Stimulated activated CD8-positive, alpha-beta memory T cell treated with anti-CD3 and anti-CD28 coated beads, Interleukin-2, amount 100 ng/mL, for 1 hour (primary cell): ENCODE measurements around the gene ANGPTL2.
"Not testable (repeated sequence)": the region's sequence is repeated elsewhere in the genome, so short reads cannot be mapped to it uniquely, and the experiment has no call there.

Experiments
- DNase-seq, 2 donors: peaks; one replicate each; pipeline ENCODE4 v3.0.0-alpha.2; 2020; ENCODE audit warnings: low read depth in 2 of 2

The ANGPTL2 gene

DNA sequence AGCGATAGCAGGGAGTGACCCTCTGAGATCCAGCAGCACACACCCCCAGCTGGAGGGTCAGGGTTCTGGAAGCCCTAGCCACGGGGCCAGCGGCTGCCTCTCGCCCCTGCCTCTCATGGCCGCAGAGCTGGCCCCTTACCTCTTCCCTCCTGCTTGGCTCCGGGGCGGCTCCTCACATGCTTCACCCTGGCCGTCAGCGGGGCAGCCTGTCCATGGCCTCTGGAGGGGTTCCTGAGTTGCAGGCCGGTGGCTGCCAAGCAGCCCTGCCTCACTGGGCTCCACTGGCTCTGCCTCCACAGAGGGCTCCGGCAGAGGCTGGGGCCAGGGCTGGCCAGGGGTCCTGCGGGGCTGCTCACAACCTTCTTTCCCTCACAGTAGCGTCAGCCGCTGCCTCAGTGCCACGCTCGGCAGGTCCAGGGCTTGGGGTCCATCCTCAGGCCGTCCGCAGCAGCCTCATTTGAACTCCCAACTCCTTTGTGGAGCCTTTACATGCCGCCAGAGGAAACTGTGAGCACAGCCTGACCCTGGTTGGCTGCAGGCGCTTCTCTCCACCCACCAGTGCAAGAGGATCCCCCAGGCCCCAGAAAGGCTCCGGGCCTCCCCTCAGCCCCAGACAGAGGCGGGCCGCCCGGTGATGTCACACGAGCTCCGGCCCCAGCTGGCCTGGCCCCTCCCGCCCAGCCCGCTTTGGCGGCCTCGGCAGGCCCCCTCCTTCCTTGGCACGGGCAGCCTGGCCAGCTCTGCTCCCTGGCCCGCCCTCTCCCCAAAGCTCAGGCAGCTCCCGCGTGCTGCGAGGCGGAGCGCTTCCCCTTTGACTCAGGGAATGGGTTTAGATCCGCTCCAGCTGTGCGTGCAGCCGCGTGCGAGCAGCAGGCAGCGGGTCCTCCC, at the start of gene ANGPTL2:
ANGPTL2 (minus strand) TSS at position 460 of the 888 bp plus-strand sequence. CDS start 13,904 bp downstream, outside the sequence.
- DNase-seq, result no peak

- not testable (repeated sequence) for DNase-seq
These were observed 48.9 kb upstream of the ANGPTL2 start for GRCh38 chr9:127171348-127171747.

GRCh38 chr9:127170652-127171051, 48.2 kb upstream of the ANGPTL2 start:
- DNase-seq, result no peak

GRCh38 chr9:127170103-127170502, 47.7 kb upstream of the ANGPTL2 start:
- no peak for DNase-seq

GRCh38 chr9:127169575-127169883, 47.1 kb upstream of the ANGPTL2 start:
- no peak for DNase-seq

DNA sequence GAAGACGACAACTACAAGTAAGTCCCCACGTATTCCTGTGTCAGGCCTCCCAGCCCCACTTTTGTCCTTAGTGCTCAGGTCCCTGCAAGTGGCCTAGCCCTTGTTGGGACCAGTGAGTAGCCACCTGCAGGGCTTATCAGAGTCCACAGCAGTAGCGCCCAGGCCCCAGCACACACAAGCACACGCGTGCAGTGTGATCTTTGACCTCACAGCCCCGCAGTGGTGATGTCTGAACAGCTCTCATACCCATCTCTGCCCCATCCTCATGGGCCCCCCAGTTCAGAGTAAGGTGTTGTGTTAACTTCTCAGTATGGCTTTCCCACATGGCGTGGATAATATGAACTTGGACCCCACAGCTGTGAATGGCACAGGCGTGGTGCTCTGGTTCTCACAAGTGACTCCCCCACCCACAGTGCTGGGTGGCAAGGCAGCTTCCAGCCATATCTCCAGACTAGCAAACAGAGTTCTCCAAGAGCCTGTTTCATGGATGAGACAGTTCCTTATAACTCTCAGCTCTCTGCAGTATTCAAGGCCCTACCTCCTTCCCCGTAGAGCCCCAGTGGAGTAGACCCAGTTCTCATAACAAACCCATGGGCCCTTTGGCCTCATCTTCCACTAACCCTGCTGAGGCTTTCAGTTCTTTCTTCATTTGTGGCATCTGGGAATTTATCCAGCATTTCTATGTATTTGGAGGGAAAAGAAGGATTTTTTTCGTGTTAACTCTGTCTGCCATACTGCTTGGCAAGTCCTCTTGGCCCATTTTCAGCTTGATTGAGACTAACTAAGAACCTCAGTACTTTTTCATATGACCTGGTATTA, 46.5 kb upstream of the ANGPTL2 start:
- no peak for DNase-seq

DNA sequence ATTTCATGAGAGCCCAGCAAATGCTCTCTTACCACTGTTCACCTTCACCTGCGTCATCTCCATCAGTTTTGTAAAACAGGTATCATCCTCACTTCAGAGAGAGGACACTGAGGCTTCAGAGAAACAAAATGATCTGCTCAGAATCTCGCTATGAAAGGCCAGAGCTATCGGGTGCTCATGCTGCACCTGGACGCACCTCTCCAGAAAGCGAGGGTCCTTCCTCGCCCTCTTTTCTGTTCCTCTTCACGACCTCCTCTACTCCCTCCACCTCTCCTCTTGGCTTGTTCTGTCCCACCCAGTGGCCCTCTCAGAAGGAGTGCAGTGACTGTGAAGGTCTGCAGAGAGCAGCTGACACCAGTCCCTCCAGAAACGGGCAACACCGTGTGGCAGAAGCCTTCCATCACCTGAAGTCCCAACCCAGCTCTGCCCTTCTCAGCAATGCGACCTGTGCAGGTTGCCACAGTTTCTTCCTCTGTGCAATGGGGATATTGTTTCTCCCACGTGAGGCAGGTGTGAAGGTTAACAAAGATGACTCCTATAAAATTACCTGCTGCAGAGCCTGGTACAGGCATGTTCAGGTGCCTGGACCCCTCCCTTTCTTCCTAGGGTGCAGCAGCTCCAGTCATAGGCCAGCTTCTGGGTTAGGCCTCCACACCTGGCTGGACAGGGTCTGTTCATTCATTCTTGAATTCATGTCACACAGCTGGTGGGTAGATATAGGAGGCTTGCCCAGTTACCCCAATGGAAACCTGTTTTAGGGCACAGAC, 45.3 kb upstream of the ANGPTL2 start:
- no peak for DNase-seq

DNA sequence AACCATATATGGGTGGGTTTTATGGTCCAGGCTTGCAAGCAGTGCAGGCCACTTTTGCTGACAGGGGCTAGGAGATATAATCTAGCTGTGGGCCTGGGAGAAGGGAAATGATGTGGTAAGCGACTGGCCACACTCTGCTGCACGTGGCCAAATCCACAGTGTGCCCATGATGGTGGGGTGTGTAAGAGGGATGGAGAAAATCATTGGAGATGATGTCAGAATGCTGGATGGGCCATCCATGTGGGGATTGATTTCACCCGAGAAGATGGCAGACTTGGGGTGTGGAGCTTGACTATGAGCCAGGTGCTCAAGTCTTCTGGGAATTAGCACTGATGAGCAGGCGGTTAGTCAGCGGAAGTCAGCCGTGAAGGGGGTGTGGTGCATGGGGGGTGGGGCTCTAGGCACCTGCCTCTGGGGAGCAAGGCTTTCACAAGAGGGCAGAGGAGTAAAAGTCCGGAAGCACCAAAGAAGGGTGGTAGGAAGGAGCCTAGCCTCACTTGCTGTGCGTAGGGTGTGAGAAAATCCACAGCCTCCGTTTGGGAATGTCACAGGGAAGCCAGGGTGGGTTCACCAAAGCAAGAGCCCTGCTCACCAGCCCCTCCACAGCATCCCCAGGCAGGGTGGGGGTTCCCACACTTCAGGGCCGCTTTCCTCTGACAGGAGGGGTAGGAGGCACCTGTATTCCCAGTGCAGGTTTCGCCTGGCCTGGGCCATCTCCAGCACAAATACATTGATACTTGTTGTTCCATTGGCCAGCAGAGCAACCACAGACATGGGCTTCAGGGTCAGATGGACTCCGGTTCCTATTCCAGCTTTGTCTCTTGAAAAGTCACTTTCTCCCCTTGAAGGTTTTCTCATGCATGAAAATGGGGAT, 44.5 kb upstream of the ANGPTL2 start:
- DNase-seq, result no peak

- no peak for DNase-seq
These were observed 43.7 kb upstream of the ANGPTL2 start for GRCh38 chr9:127166111-127166510.

- no peak for DNase-seq
These were observed 42.7 kb upstream of the ANGPTL2 start for GRCh38 chr9:127165116-127165515.

DNA sequence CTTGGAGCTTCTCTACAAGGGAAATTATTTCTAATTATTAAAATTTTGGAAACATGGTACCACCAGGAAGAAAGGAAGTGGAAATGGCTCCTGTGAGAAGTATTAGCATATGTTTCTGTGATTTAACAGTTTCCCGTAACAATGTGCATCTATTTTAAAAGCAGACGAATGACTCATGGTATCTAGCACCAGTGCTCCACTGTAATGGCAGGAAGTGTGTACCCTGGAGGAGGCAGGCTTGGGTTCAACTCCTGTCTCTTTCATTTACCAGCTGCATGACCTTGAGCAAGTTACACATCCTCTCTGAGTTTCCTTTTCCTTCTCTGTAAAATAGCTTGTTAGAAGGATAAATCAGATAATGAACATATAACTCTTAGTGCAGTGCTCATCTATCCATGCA, 41.0 kb upstream of the ANGPTL2 start:
- DNase-seq, result no peak

- no peak for DNase-seq
These were observed 40.5 kb upstream of the ANGPTL2 start for GRCh38 chr9:127162864-127163365.

- no peak for DNase-seq
These were observed 39.8 kb upstream of the ANGPTL2 start for GRCh38 chr9:127162046-127162863.

- no peak for DNase-seq
These were observed 38.7 kb upstream of the ANGPTL2 start for GRCh38 chr9:127161081-127161624.

DNA sequence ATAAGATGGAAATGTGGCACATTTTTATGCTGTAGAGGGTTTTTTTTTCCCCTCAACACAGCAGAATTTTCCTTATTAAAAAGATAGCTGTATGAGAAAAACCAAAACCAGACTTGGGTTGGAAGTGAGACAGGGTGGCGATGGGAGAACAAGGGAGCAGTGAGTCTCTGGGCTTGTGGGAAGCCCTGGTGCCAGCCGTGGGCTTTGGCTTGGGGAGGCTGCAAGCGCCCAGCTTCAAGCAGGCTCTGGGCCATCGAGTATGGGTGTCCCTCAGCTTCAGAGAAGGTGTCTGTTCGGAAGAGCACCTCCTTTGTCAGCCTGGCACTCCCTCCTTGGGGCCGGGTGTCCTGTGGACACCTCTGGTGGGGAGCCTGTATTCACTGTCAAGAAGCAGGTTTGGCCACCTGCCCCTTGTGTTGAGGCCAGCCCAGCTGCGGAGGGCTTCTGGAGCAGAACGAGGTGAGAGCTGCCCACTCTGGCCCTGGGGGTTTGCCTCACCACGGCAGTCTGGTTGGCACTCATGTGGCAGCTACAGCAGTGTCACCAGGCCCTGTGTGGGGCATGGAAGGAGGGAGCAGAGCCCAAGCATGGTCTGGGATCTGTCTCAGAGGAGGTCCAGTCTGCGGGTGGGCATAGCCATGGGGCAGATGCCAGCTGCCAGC, 37.6 kb upstream of the ANGPTL2 start:
- no peak for DNase-seq

DNA sequence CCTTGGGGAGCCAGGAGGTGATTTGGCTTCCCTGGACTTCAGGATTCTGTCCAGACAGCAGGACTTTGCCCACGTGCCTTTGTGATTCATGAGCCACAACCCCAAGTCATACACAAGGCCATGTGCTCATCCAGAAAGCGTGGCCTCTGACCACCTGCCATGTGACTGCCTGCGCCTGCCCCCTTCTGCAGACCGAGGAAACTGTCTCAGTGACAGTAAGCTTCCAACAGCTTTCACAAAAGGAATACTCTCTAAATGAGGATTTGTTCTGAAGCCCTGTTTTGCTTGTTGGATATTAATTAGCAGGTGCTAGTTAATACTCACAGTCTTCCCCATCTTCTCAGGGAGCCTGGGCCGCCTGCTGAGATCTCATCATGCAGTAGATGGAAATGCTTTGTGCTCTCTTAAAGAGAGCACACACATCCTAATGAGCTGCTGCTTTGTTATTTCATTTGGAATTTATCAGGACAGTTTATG, 36.9 kb upstream of the ANGPTL2 start:
- no peak for DNase-seq

GRCh38 chr9:127158786-127159324, 36.4 kb upstream of the ANGPTL2 start:
- DNase-seq, result no peak

- no peak for DNase-seq
These were observed 33.0 kb upstream of the ANGPTL2 start for GRCh38 chr9:127155314-127155960.
